ENCODE measurements around the gene PNMA1. TPM values are rescaled to one million over a fixed set of nuclear protein-coding genes. Genes with fewer than 3 reads are reported as not detected.

PNMA1 gene
- total RNA-seq, 1 donor = 27.9 TPM

- H3K4me3 ChIP-seq (ENCODE audit: low read depth, low read length) = no peak overlapping the region
- no peak for DNase-seq (ENCODE audit: low read depth)
- TF ChIP-seq CTCF (IDR thresholded peaks at IDR 0.05; ENCODE audit: insufficient read depth, low read length) = no peak
These were observed 13.9 kb downstream of the PNMA1 start for GRCh38 chr14:73700325-73700724.

GRCh38 chr14:73696466-73697400, 17.5 kb downstream of the PNMA1 start:
- TF ChIP-seq CTCF (IDR thresholded peaks at IDR 0.05; ENCODE audit: insufficient read depth, low read length) = no peak
- H3K4me3 ChIP-seq (ENCODE audit: low read depth, low read length) = no peak overlapping the region
- DNase-seq (ENCODE audit: low read depth) = peak; percentile 57

- no peak overlapping the region for H3K4me3 ChIP-seq (ENCODE audit: low read depth, low read length)
- DNase-seq (ENCODE audit: low read depth) = no peak
- no peak for TF ChIP-seq CTCF (IDR thresholded peaks at IDR 0.05; ENCODE audit: insufficient read depth, low read length)
These were observed 18.2 kb downstream of the PNMA1 start for GRCh38 chr14:73695997-73696396.

GRCh38 chr14:73695082-73695481, 19.1 kb downstream of the PNMA1 start:
- H3K4me3 ChIP-seq (ENCODE audit: low read depth, low read length) = no peak overlapping the region
- DNase-seq (ENCODE audit: low read depth) = no peak
- TF ChIP-seq CTCF (IDR thresholded peaks at IDR 0.05; ENCODE audit: insufficient read depth, low read length) = no peak

GRCh38 chr14:73694083-73694482, 20.1 kb downstream of the PNMA1 start:
- TF ChIP-seq CTCF (IDR thresholded peaks at IDR 0.05; ENCODE audit: insufficient read depth, low read length) = no peak
- no peak overlapping the region for H3K4me3 ChIP-seq (ENCODE audit: low read depth, low read length)
- DNase-seq (ENCODE audit: low read depth) = no peak

GRCh38 chr14:73686901-73687300, 27.3 kb downstream of the PNMA1 start:
- TF ChIP-seq CTCF (IDR thresholded peaks at IDR 0.05; ENCODE audit: insufficient read depth, low read length) = no peak

More at GRCh38 chr14:73686901-73687300, 27.3 kb downstream of the PNMA1 start:
- no peak overlapping the region for H3K4me3 ChIP-seq (ENCODE audit: low read depth, low read length)
- no peak for DNase-seq (ENCODE audit: low read depth)

Measured in fibroblast of the aortic adventitia (primary cell).